ENCODE data around the gene SH3D19.
"Not testable (repeated sequence)": the region's sequence is repeated elsewhere in the genome, so short reads cannot be mapped to it uniquely, and the experiment has no call there.

The SH3D19 gene

DNA sequence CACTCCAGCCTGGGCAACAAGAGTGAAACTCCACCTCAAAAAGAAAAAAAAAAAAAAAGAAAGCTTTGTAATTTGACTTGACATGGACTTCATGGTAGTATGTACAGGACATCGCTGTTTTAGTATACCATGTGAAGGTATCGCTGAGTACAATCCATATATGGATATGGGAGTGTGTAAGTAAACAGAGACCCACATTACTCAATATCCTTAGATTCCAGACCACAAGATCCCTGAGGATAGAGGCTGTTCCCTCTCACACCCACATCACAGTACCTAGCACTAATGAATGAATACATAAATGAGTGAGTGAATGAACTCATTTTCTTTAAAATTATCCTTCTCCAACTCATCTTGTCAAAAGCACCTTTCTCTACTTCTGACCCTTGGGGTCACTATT lies 234.4 kb downstream of the SH3D19 start:
- no peak for DNase-seq

GRCh38 chr4:151087467-151087866 lies 237.9 kb downstream of the SH3D19 start:
- no peak for DNase-seq

DNA sequence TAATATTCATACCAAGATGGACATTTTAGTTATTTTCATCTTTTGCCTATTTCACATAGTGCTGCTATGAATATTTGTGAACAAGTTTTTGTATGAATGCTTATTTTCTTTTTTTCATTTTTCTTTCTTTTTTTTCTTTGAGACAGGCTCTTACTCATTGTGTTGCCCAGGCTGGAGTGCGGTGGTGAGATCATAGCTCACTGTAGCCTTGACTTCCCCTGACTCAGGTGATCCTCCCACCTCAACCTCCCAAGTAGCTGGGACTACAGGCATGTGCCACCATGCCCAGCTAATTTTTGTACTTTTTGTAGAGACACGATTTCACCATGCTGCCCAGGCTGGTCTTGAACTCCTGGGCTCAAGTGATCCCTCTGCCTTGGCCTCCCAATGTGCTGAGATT lies 247.4 kb downstream of the SH3D19 start:
- DNase-seq, result not testable (repeated sequence)

GRCh38 chr4:151074416-151074916 lies 250.9 kb downstream of the SH3D19 start:
- DNase-seq, result no peak
